CD4-positive, alpha-beta T cell treated with Interleukin-1 beta for 1 hour (primary cell): ENCODE results near the gene TDRD10.

Experiments
- DNase-seq, 2 donors: peaks; one replicate each; pipeline ENCODE4 v3.0.0-alpha.2; 2020 to 2022

The TDRD10 gene

GRCh38 chr1:154502066-154502743 lies at the start of gene TDRD10, which contains the start of gene SHE:
Gene TDRD10, plus strand, starts transcription at chr1:154502219. Its CDS starts 4,685 bp downstream, at chr1:154506904.
Gene SHE, minus strand, starts transcription at chr1:154502412. Its CDS starts 386 bp downstream, at chr1:154502026.
- peak in 1 of 2 donors; percentile 13 for DNase-seq

- DNase-seq, result no peak
These were observed 48.9 kb upstream of the TDRD10 start for GRCh38 chr1:154453161-154453560.

- DNase-seq, result no peak
These were observed 48.3 kb upstream of the TDRD10 start for GRCh38 chr1:154453574-154454352.

- no peak for DNase-seq
These were observed 47.5 kb upstream of the TDRD10 start for GRCh38 chr1:154454386-154455120.

GRCh38 chr1:154456631-154457030 lies 45.4 kb upstream of the TDRD10 start:
- peak in 1 of 2 donors; percentile 33 for DNase-seq

GRCh38 chr1:154459080-154459479 lies 42.9 kb upstream of the TDRD10 start:
- no peak for DNase-seq

- DNase-seq, result no peak
These were observed 41.2 kb upstream of the TDRD10 start for GRCh38 chr1:154460695-154461260.

GRCh38 chr1:154463512-154463990 lies 38.5 kb upstream of the TDRD10 start:
- peak; percentile 42 to 72 for DNase-seq

- no peak for DNase-seq
These were observed 36.3 kb upstream of the TDRD10 start for GRCh38 chr1:154465621-154466195.

- no peak for DNase-seq
These were observed 35.8 kb upstream of the TDRD10 start for GRCh38 chr1:154466206-154466605.

- no peak for DNase-seq
These were observed 35.0 kb upstream of the TDRD10 start for GRCh38 chr1:154466921-154467417.

- peak in 1 of 2 donors; percentile 40 for DNase-seq
These were observed 34.5 kb upstream of the TDRD10 start for GRCh38 chr1:154467434-154468102.

GRCh38 chr1:154468535-154469250 lies 33.3 kb upstream of the TDRD10 start:
- DNase-seq, result no peak

GRCh38 chr1:154469844-154470560 lies 32.0 kb upstream of the TDRD10 start:
- no peak for DNase-seq

GRCh38 chr1:154471304-154471703 lies 30.7 kb upstream of the TDRD10 start:
- no peak for DNase-seq

- DNase-seq, result no peak
These were observed 27.2 kb upstream of the TDRD10 start for GRCh38 chr1:154474802-154475201.

GRCh38 chr1:154476791-154477190 lies 25.2 kb upstream of the TDRD10 start:
- no peak for DNase-seq

GRCh38 chr1:154478013-154478412 lies 24.0 kb upstream of the TDRD10 start:
- no peak for DNase-seq

- peak in 1 of 2 donors; percentile 27 for DNase-seq
These were observed 23.4 kb upstream of the TDRD10 start for GRCh38 chr1:154478639-154479038.

GRCh38 chr1:154479764-154480421 lies 22.1 kb upstream of the TDRD10 start:
- DNase-seq, result peak; percentile 61 to 82
